PC-3 (cell line): ENCODE results near the gene MAP7. TPM values are rescaled to one million over a fixed set of nuclear protein-coding genes. Genes with fewer than 3 reads are reported as not detected.

Experiments used
- ATAC-seq: fragments of 200-7000 bp; cut with Tn5 transposase; 2 replicates; pipeline ENCODE4 v1.9.1; 2020; ENCODE audit warnings: mild to moderate bottlenecking, moderate library complexity
- BruUV-seq: library from RNA; stranded (reverse); fragments of 400-500 nt; replicated peaks from 2 replicates; lab custom pipeline; 2021; lab: Mats Ljungman, UMichigan
- CTCF ChIA-PET: fragments of 300-600 bp; sonication (Branson Sonifier 250); formaldehyde crosslinking; loops from one replicate; lab custom pipeline; 2022; ENCODE audit warnings: antibody characterized with exemption; lab: Charles Lee
- POLR2A ChIA-PET: fragments of 300-600 bp; sonication (Branson Sonifier 250); formaldehyde crosslinking; loops from one replicate; lab custom pipeline; 2022; ENCODE audit warnings: antibody characterized with exemption; ENCODE audit not compliant: unreplicated experiment; lab: Charles Lee
- DNase-seq: peaks from one replicate; pipeline ENCODE4 v3.0.0-alpha.2; 2015
- H2AFZ ChIP-seq: fragments of 300-600 bp; sonication (generic); 2 replicates; pipeline ENCODE4 v1.6.0; 2016; ENCODE audit warnings: antibody characterized with exemption, low read length
- H3F3A ChIP-seq: fragments of 300-600 bp; sonication (generic); one replicate; pipeline ENCODE4 v1.6.0; 2017; ENCODE audit warnings: antibody characterized with exemption, low read length, control low read depth, mild to moderate bottlenecking; ENCODE audit not compliant: unreplicated experiment
- H3K27ac ChIP-seq: fragments of 300-600 bp; sonication (generic); 2 replicates; pipeline ENCODE4 v1.5.1; 2016; ENCODE audit warnings: mild to moderate bottlenecking, low read length
- H3K27me3 ChIP-seq: fragments of 300-600 bp; sonication (generic); 2 replicates; pipeline ENCODE4 v1.6.1; 2016; ENCODE audit warnings: low read length, mixed read lengths
- H3K36me3 ChIP-seq: fragments of 300-600 bp; sonication (generic); 2 replicates; pipeline ENCODE4 v1.6.1; 2016; ENCODE audit warnings: low read depth, mixed run types, low read length, mixed read lengths
- H3K4me1 ChIP-seq: fragments of 300-600 bp; sonication (generic); 2 replicates; pipeline ENCODE4 v1.5.1; 2016; ENCODE audit warnings: low read length; ENCODE audit not compliant: insufficient read depth
- H3K4me2 ChIP-seq: fragments of 300-600 bp; sonication (generic); 2 replicates; pipeline ENCODE4 v1.6.0; 2016; ENCODE audit warnings: low read length
- H3K4me3 ChIP-seq: fragments of 300-600 bp; sonication (generic); 2 replicates; pipeline ENCODE4 v1.5.1; 2016; ENCODE audit warnings: mild to moderate bottlenecking, low read length, mixed read lengths
- H3K79me2 ChIP-seq: fragments of 300-600 bp; sonication (generic); 2 replicates; pipeline ENCODE4 v1.6.1; 2017; ENCODE audit warnings: low read length, mixed read lengths
- H3K9ac ChIP-seq: fragments of 300-600 bp; sonication (generic); 2 replicates; pipeline ENCODE4 v1.6.0; 2016; ENCODE audit warnings: mild to moderate bottlenecking, low read length
- H3K9me2 ChIP-seq: fragments of 300-600 bp; sonication (generic); replicated peaks from 2 replicates; pipeline ENCODE4 v1.6.1; 2016; ENCODE audit warnings: mixed run types, low read length, mixed read lengths
- H3K9me3 ChIP-seq: fragments of 300-600 bp; sonication (generic); 2 replicates; pipeline ENCODE4 v1.6.1; 2016; ENCODE audit warnings: low read length, mixed read lengths
- H4K20me1 ChIP-seq: fragments of 300-600 bp; sonication (generic); 2 replicates; pipeline ENCODE4 v1.6.1; 2016; ENCODE audit warnings: low read length, mixed read lengths
- EZH2 ChIP-seq: fragments of 300-600 bp; sonication (generic); IDR thresholded peaks from one replicate; pipeline ENCODE4 v1.6.1; 2017; ENCODE audit warnings: antibody characterized with exemption, mild to moderate bottlenecking, low read length; ENCODE audit not compliant: unreplicated experiment
- EZH2phosphoT487 ChIP-seq: fragments of 300-600 bp; sonication (generic); IDR thresholded peaks from 2 replicates; pipeline ENCODE4 v1.6.1; 2018; ENCODE audit warnings: mild to moderate bottlenecking, antibody characterized with exemption, low read length, borderline replicate concordance
- intact Hi-C: fragments of 100-400 bp; cut with micrococcal nuclease; formaldehyde crosslinking; loops from 2 replicates; pipeline ENCODE4 v1.9.0; 2023
- total RNA-seq: library from RNA; depleted of rRNA; stranded (reverse); fragments of >200 nt; gene quantifications from 2 replicates; pipeline ENCODE4 v1.2.3, GENCODE V29; 2014
- TF ChIP-seq, protein P1 (sequence below): fragments of 300-600 bp; sonication (generic); conservative IDR thresholded peaks from 2 replicates; pipeline ENCODE4 v1.5.1; 2017; ENCODE audit warnings: antibody characterized with exemption, low read depth, mild to moderate bottlenecking, low read length

Gene MAP7
- total RNA-seq, 1 experiment from 2014 or later = 13.9 TPM

DNA sequence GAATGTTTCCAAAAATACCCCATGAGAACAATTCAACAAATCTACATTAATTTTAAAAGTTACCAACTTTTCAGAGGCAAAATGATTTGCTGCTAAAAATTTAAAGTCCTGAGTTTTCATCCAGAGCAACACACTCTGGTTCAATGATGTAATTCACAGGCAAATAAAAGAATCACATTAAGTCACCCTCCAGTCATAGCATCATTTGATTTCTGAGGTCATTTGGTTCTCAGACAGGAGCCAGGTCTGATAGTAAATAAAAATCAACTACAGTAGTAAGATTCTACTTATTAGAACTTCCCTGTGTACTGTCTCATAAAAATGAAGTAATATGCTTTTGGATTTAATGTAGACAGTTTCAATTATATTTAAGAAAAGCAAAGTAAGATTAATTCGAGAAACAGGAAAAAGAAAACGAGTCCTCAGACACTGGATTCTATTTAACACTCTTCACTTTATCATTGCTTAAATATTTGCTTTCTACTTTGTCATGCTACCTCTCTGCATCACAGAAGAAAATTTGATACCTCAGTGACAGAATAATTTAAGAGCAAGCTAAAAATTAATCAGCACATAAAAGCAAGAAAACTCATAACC is 25.8 kb downstream of the MAP7 start:
- no peak for DNase-seq
- no peaks in the 10 kb centered on the region for H3F3A ChIP-seq
- no peaks in the 10 kb centered on the region for H3K9me3 ChIP-seq
- H3K36me3 ChIP-seq = no peaks in the 10 kb centered on the region
- peaks cover 53% of the 10 kb centered on the region for H3K79me2 ChIP-seq
- no peak overlapping the region for H2AFZ ChIP-seq
- peak overlapping the region; percentile 12; the same call in 1 of the 2 replicates for H3K4me2 ChIP-seq
- no peaks in the 10 kb centered on the region for H3K9me2 ChIP-seq
- peak overlapping the region; percentile 74 for H3K27ac ChIP-seq
- no peak for TF ChIP-seq EZH2phosphoT487
- no peak for TF ChIP-seq EZH2
- TF ChIP-seq, protein P1, sequence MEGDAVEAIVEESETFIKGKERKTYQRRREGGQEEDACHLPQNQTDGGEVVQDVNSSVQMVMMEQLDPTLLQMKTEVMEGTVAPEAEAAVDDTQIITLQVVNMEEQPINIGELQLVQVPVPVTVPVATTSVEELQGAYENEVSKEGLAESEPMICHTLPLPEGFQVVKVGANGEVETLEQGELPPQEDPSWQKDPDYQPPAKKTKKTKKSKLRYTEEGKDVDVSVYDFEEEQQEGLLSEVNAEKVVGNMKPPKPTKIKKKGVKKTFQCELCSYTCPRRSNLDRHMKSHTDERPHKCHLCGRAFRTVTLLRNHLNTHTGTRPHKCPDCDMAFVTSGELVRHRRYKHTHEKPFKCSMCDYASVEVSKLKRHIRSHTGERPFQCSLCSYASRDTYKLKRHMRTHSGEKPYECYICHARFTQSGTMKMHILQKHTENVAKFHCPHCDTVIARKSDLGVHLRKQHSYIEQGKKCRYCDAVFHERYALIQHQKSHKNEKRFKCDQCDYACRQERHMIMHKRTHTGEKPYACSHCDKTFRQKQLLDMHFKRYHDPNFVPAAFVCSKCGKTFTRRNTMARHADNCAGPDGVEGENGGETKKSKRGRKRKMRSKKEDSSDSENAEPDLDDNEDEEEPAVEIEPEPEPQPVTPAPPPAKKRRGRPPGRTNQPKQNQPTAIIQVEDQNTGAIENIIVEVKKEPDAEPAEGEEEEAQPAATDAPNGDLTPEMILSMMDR = no peak
- ChIA-PET CTCF (no interaction called here), POLR2A (no interaction called here)
- H3K4me1 ChIP-seq = peaks cover 28% of the 10 kb centered on the region
- intact Hi-C loops = no loop called here
- H4K20me1 ChIP-seq = peaks cover 4% of the 10 kb centered on the region; the same call in 1 of the 2 replicates
- ATAC-seq = peak; percentile 70
- no TSS peak for BruUV-seq
- peak overlapping the region; percentile 28 for H3K9ac ChIP-seq
- H3K27me3 ChIP-seq = no peaks in the 10 kb centered on the region
- H3K4me3 ChIP-seq = no peak overlapping the region

DNA sequence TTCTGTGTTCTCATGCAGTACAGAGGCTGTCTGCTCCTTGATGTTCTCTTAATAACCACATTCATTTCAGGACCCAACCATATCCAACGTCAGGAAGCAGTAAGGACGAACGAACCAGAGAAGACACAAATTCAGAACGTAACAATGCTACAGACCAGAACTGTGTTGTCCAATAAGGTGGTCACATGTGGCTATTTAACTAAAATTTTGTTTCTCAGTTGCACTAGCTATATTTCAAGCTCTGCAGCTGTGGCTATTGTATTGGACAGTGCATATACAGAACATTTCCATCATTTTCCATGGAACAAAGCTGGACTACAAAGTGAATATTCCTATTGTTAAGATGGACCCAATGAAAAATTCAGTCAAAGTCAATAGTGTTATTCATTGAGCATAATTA is 27.0 kb downstream of the MAP7 start:
- TF ChIP-seq, protein P1 = no peak
- no peak for TF ChIP-seq EZH2
- no peak for TF ChIP-seq EZH2phosphoT487
- Histone ChIP-seq H3K4me2 (no peak overlapping the region), H3K27me3 (no peaks in the 10 kb centered on the region), H3K4me1 (peaks cover 23% of the 10 kb centered on the region), H3F3A (no peaks in the 10 kb centered on the region), H3K9ac (no peak overlapping the region), H3K4me3 (no peak overlapping the region), H3K27ac (no peak overlapping the region), H3K79me2 (peaks cover 51% of the 10 kb centered on the region), H3K9me2 (no peaks in the 10 kb centered on the region), H3K9me3 (no peaks in the 10 kb centered on the region), H4K20me1 (peaks cover 4% of the 10 kb centered on the region; the same call in 1 of the 2 replicates), H2AFZ (no peak overlapping the region), H3K36me3 (no peaks in the 10 kb centered on the region)
- no peak for ATAC-seq
- ChIA-PET CTCF (no interaction called here), POLR2A (no interaction called here)
- no peak for DNase-seq
- intact Hi-C loops = no loop called here
- no TSS peak for BruUV-seq

DNA sequence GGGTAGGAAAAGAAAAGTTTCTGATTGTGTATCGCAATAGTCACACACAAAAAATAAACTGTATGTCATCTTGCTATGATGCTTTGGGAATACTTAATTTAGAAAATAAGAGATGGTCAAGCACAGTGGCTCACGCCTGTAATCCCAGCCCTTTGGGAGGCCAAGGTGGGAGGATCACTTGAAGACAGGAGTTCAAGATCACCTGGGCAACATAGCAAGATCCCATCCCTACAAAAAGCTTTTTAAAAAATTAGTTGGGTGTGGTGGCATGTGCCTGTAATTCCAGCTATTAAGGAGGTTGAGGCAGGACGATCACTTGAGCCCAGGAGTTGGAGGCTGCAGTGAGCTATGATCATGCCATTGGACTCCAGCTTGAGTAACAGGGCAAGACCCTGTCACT is 27.6 kb downstream of the MAP7 start:
- Histone ChIP-seq H3K9me3 (no peaks in the 10 kb centered on the region), H2AFZ (no peak overlapping the region), H3K9me2 (no peaks in the 10 kb centered on the region), H3K27me3 (no peaks in the 10 kb centered on the region), H3K79me2 (peaks cover 51% of the 10 kb centered on the region), H3K4me1 (peaks cover 23% of the 10 kb centered on the region), H3K27ac (no peak overlapping the region), H3K4me2 (no peak overlapping the region), H3K4me3 (no peak overlapping the region), H3K36me3 (no peaks in the 10 kb centered on the region), H3F3A (no peaks in the 10 kb centered on the region), H3K9ac (no peak overlapping the region), H4K20me1 (peaks cover 4% of the 10 kb centered on the region; the same call in 1 of the 2 replicates)
- no peak for TF ChIP-seq EZH2phosphoT487
- TF ChIP-seq, protein P1 = no peak
- TF ChIP-seq EZH2 = no peak
- DNase-seq (no peak), ATAC-seq (no peak)
- ChIA-PET CTCF (no interaction called here), POLR2A (no interaction called here)
- no TSS peak for BruUV-seq
- intact Hi-C loops = no loop called here
